ENCODE results near the gene PTPN5.

DNA sequence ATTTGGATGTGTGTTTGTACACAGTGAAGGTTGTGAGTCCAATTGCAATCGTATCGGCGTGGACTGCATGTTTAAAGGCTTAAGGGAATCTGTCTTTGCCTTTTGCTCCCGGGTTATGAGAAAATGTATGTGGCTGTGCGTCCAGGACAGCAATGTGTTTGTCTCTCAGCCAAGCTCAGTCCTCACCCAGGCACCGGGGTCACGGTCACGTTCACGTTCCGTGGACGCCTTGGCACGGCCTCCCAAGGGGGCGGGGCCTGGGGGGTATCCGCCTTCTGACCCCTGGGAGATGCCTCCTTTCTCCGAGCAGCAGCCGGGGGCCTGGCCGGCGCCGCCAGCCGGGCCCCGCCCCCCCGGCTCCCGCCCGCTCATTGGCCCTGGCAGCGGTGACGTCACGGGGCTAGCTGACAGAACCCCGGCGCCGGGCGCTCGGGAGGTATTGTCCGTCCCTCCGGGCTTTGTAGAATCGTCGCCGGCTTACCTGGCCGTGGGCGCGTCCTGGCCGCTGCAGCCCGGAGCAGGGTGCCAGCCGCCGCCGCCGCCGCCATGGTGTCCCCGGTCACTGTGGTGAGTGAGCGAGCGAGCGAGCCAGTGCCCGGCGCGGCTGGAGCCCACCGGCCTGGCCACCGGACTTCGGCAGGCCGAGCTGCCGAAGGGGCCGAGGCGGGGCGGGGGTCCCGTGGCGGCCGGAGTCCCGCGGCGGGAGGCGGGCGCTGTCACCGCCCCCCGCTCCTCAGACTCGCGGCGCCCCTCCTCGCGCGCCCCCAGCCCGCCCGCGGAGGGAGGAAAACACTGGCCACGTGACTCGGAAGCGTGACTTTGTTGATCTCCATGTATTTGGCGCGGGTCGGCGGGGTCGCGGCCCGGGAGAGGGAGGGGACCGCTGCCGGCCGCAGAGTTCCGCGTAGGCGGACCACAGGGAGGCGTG lies 93.0 kb downstream of the PTPN5 start, which contains the start of gene TMEM86A:
- TF ChIP-seq, protein P1, sequence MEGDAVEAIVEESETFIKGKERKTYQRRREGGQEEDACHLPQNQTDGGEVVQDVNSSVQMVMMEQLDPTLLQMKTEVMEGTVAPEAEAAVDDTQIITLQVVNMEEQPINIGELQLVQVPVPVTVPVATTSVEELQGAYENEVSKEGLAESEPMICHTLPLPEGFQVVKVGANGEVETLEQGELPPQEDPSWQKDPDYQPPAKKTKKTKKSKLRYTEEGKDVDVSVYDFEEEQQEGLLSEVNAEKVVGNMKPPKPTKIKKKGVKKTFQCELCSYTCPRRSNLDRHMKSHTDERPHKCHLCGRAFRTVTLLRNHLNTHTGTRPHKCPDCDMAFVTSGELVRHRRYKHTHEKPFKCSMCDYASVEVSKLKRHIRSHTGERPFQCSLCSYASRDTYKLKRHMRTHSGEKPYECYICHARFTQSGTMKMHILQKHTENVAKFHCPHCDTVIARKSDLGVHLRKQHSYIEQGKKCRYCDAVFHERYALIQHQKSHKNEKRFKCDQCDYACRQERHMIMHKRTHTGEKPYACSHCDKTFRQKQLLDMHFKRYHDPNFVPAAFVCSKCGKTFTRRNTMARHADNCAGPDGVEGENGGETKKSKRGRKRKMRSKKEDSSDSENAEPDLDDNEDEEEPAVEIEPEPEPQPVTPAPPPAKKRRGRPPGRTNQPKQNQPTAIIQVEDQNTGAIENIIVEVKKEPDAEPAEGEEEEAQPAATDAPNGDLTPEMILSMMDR (IDR thresholded peaks at IDR 0.05) = no peak
- peak; percentile 81 to 92 for TF ChIP-seq POLR2A (IDR thresholded peaks at IDR 0.05)
